Pons (tissue), 1 donor: ENCODE measurements around the gene DCDC2C.
"Not testable (repeated sequence)": the region's sequence is repeated elsewhere in the genome, so short reads cannot be mapped to it uniquely, and the experiment has no call there.

Experiments
- DNase-seq: peaks from one replicate; pipeline ENCODE4 v3.0.0-alpha.2; 2016; ENCODE audit warnings: low spot score

The DCDC2C gene

DNA sequence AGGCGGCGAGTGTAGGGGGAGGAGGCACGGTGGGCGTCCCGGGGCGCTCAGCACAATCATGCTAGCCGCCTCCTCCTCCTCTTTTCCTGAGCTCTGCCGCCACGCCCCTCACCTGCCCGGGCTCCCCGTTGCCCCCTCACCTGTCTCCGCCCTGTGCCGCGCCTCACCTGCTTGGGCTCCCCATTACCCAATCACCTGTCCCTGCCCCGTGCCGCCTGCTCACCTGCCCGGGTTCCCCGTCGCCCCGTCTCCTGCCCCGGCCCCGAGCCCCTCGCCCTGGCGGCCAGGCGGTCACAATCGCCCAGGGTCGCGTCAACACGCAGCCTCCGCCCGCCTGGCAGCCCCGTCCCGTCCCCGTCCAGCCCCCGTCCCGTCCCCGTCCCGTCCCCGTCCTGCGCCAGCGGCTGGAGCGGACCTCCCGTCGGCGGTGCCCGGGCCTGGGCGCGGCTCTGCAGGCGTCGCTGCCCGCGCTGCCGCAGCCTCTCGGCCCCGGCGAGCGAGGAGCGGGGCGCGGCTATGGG is at the start of gene DCDC2C:
Gene DCDC2C, plus strand, starts transcription at position 340 of the 521 bp plus-strand sequence. Its CDS starts 177 bp downstream, at position 517.
- no peak for DNase-seq

DNA sequence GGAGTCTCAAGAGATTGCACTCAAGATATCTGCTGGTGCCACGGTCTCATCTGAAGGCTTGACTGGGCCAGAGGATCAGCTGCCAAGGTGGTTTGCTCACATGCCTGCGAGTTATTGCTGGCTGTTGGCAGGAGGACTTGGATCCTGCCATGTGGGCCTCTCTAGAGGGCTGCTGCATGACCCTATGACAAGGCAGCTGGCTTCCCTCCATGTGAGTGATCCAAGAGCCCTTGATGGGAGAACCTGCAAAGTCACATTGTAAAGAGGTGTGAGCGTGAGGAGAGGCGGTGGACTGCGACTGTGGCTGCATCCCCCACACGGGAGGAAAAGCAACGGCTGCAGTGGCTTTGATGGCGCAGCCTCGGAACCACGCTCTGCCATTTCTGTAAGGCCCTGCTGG is 49.4 kb upstream of the DCDC2C start:
- DNase-seq: no peak

- no peak for DNase-seq
Observed at GRCh38 chr2:3654531-3655225, 48.7 kb upstream of the DCDC2C start.

- no peak for DNase-seq
Observed at GRCh38 chr2:3655871-3656761, 47.3 kb upstream of the DCDC2C start.

- peak; percentile 37 for DNase-seq
Observed at GRCh38 chr2:3656762-3657721, 46.3 kb upstream of the DCDC2C start.

- DNase-seq: no peak
Observed at GRCh38 chr2:3657881-3658280, 45.5 kb upstream of the DCDC2C start, which contains the start of gene ALLC. ALLC (plus strand) TSS chr2:3658200; CDS start chr2:3671158, 12,958 bp downstream.

DNA sequence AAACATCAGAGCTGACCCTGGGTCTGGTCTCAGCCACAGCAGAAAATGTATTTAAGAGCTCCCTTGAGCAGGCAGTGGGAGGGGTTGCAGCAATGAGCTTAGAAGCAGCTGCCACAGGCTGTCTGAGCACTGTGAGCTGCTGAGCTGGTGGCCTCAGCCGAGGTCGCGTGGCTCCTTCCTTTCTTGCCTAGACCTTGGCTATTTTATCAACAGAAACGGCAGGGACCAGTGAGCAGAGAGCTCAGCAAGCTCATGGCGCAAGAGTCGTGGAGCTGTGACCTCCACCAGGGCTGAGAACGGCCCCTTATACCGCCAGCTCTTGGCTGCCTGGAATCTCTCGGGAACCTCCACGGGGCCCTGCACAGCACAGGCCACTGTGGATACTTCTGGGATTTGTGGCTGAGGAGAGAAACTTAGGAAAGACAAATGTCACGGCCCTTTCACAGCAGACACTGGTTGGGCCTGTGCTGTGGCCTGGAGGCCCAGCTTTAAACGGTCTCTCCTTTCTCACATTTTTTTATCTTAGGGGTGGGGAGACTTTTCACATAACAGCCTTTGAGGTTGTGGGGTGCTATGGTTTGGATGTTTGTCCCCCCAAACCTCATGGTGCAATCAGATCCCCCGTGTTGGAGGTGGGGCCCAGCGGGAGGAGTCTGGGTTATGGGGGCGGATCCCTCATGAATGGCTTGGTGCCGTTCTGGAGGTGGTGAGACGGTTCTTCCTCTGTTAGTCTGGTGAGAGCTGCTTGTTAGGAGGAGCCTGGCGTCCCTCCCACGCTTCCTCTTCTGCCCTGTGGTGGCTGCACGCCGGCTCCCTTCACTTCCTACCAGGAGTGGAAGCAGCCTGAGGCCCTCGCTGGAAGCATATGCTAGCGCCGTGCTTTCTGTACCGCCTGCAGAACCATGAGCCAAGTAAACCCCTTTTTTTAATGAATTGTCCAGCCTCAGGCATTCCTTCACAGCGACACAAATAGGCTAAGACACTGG is 43.6 kb upstream of the DCDC2C start:
- no peak for DNase-seq

GRCh38 chr2:3660640-3661039 is 42.7 kb upstream of the DCDC2C start:
- DNase-seq: not testable (repeated sequence)

GRCh38 chr2:3661149-3661660 is 42.2 kb upstream of the DCDC2C start:
- no peak for DNase-seq

DNA sequence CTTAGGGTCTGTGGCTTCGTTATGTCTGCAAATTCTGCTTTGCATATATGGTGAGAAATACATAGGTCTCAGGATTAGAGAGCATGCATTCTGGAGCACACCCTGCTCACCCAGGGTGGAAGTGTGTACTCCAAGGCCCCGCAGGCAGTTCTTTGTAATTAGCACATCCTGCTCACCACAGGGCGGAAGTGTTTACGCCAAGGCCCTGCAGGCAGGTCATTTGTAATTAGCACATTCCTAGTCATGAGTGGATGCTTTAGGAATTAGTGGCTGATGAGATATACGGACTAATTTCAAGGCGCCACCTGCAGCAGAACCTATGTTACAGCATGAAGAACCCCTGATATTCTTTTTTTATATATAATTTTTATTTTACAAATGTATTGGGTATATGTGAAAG is 41.1 kb upstream of the DCDC2C start:
- DNase-seq: no peak

DNA sequence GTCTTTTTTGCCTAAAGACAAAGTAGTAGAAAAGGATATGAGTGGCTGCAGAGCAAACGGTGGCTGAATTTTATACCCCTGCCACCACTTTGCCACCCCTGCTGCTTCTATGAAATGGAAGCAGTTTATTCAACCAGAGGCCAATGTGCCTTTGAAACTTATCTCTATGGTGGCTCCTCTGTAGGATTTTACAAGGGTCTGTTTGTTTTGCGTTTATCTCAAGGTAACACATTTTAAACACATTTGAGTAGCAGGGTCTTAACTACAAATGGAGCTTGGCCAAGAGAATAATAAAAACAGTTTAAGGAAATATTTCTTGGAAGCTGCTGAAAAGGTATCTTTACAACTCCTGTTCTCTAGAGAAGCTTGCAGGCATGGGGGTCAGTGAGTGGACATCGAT is 39.3 kb upstream of the DCDC2C start:
- no peak for DNase-seq

DNA sequence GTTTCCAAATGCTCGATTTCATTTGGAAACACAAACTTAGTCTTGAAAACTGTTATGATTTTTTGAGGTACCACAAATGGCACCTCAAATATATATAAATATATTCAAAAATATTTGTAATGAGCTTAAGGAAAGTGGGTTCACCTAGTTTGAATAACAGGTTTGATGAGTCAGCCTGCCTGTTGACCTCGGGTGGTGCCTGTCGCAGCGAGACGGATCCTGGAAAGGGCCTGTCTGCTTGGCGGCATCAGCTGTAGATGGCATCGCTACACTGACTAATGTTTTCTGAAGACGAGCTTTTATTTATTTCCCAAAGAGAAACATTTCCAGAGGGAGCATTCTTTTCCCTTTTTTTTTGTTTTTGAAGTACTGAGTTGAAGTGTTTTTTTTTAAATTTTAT is 38.5 kb upstream of the DCDC2C start:
- DNase-seq: no peak

- DNase-seq: no peak
Observed at GRCh38 chr2:3665886-3666612, 37.3 kb upstream of the DCDC2C start.

DNA sequence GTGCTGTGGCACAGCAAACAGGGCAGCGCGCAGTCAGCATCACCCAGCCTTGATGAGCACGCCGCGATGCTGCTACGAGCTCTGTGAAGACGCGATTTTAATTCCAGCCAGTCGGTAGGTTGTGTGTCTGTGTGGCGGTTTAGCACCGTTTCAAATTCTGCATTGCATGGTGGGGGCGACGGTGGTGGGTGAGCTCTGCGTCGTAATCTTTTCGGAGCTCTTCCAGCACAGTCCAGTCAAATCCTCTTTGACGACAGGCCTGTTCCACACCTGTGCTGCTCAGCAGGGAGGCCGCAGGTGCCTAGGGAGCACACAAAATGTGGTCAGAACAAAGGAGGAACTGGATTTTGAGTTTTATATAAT is 36.8 kb upstream of the DCDC2C start:
- DNase-seq: no peak

GRCh38 chr2:3667151-3667631 is 36.2 kb upstream of the DCDC2C start:
- no peak for DNase-seq

DNA sequence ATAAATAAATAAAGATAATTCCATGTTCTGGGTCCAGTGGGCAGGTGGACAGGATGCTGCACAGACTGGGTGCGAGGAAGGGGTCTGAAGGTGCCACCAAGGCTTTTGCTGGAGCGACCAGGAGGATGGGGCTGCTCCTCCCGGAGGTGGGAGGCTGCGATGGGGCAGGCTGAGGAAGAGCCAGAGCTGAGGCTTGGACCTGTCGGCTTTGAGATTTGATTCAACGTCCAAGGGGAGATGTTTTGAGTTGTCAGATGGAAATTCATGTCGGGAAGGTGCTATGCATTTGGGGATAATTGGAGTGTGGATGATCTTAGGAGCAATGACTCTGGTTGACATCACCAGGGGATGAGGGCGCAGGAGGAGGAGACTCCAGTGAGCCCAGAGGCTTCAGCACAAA is 33.7 kb upstream of the DCDC2C start:
- DNase-seq: no peak

DNA sequence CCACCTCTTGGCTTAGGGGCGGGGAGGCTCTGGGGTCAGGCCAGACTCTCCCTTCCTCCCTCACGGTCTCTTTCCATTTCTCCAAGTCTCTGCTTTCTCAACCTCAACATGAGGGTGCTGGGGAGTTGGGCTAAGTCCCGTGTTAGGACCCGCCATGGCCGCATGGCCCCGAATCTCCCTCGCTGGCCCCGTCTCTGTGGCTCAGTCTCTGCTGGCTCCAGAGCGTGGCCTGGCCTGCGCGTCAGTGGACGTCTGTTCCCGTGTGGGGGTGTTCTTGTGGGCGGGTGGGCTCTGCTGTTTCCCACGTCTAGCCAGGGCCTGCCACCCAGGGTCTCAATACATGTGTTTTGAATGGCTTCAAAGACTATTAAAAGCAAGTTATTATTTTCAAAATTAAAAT is 33.0 kb upstream of the DCDC2C start:
- DNase-seq: no peak

DNA sequence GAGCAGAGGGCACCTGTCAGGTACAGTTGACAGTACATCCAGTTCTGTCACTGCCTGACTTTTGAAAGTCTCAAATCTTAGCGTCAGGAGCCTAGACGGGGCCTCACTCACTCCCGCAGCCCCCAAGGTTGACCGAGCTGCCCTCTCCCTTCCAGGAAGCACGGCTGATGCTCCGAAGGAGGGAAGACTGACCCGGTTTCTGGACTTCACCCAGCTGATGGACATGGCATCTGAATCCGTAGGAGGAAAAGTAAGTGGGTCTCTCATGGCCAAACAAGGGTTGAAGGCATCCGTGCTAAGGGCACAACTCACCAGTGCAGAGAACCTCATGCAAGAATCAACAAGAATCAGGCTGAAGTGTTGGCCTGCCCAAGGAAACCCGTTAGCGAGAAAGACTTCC is 32.4 kb upstream of the DCDC2C start:
- no peak for DNase-seq

DNA sequence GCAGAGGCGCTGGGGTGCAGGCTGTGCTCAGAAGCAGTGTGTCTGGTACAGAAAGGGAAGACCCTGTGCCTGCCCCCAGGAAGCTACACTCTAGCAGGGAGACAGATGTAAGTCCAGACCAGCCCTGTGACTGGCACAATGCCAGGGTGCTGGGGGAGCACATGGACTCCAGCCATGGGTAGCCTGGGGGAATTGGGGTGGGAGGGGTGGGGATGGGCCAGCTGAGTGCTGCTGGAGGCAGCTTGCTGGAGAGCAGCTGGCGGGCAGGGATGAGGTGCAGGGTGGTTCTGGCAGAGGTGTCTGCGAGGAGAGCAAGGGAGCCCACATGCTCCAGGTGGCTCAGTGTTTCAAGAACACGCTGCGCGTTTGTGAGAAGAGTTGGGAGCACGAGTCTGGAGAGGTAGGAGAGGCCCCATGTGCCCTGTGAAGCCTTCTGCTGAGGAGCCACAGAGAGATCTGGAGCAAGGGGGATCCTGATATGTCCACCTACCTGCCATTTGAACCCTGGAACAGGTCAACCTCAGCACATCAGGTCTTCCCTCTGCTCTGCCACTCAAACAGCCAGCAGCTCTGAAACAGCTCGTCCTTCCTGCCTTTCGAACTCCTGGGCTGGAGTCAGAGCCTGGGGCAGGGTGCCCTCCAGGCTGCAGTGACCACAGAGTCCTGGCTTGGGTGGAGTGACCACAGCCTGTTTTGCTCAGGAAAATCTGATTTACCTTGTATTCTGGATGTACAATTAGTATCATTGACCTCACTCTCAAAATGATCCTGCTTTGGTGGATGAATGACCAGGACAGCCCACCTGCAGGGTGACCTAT is 30.3 kb upstream of the DCDC2C start:
- DNase-seq: no peak
